Gastroesophageal sphincter (tissue), 3 donors: ENCODE measurements around the gene ABCG1.

Source experiments
- CTCF ChIP-seq, 4 experiments: fragments of 200-600 bp in 2 of 4; fragments of 450-650 bp in 2 of 4; sonication (generic) in 1 of 4; IDR thresholded peaks; one replicate each; pipeline ENCODE4 v1.5.1; 2017 to 2019; ENCODE audit warnings: antibody characterized with exemption in 4 of 4, mild to moderate bottlenecking in 2 of 4, moderate library complexity in 2 of 4
- EP300 ChIP-seq: sonication (generic); formaldehyde crosslinking; IDR thresholded peaks from one replicate; pipeline ENCODE4 v1.6.1; 2017; ENCODE audit warnings: antibody characterized with exemption, mild to moderate bottlenecking
- POLR2A ChIP-seq, 2 donors: fragments of 450-650 bp; IDR thresholded peaks; one replicate each; pipeline ENCODE4 v1.6.1; 2017; ENCODE audit warnings: antibody characterized with exemption in 2 of 2, mild to moderate bottlenecking in 2 of 2, moderate library complexity in 1 of 2

GRCh38 chr21:42289926-42290325, 71.0 kb downstream of the ABCG1 start:
- no peak for TF ChIP-seq CTCF (IDR thresholded peaks at IDR 0.05)
- no peak for TF ChIP-seq EP300
- no peak for TF ChIP-seq POLR2A (IDR thresholded peaks at IDR 0.05)
